Activated T-helper 1 cell treated with anti-CD3 and anti-CD28 coated beads, Interleukin-12 subunit alpha, Interleukin-12 subunit beta, Interleukin-2, Interleukin-4 antibody, amounts not matched to agents 30 ng/mL and 10 ng/mL and 1 ng/mL, durations not matched to agents 14 hours and 24 hours and 36 hours (primary cell): Measurements from ENCODE around the gene RPL23. TPM values are rescaled to one million over a fixed set of nuclear protein-coding genes. Genes with fewer than 3 reads are reported as not detected.

ENCODE experiments used
- DNase-seq: peaks from one replicate; pipeline ENCODE4 v3.0.0; 2021; ENCODE audit warnings: low spot score
- H3K27ac Mint-ChIP-seq: one replicate; pipeline ENCODE4 v1.8.0; 2021; ENCODE audit warnings: mild to moderate bottlenecking, mixed read lengths
- H3K27me3 Mint-ChIP-seq: one replicate; pipeline ENCODE4 v1.8.0; 2022; ENCODE audit warnings: mild to moderate bottlenecking, moderate library complexity, mixed read lengths; ENCODE audit not compliant: insufficient read depth
- H3K36me3 Mint-ChIP-seq: one replicate; pipeline ENCODE4 v1.8.0; 2021; ENCODE audit warnings: low read depth, mixed read lengths
- H3K4me1 Mint-ChIP-seq: one replicate; pipeline ENCODE4 v1.8.0; 2021; ENCODE audit warnings: low read depth, mixed read lengths
- H3K4me3 Mint-ChIP-seq: one replicate; pipeline ENCODE4 v1.8.0; 2021; ENCODE audit warnings: mild to moderate bottlenecking, moderate library complexity, mixed read lengths
- H3K9me3 Mint-ChIP-seq: one replicate; pipeline ENCODE4 v1.8.0; 2021; ENCODE audit warnings: mixed read lengths
- intact Hi-C: fragments of 100-400 bp; cut with micrococcal nuclease; formaldehyde crosslinking; loops from one replicate; pipeline ENCODE4 v1.15.1; 2024
- total RNA-seq: library from RNA; stranded (reverse); gene quantifications from 2 replicates; pipeline ENCODE4 v1.2.3, GENCODE V29; 2022

Gene RPL23
- total RNA-seq, 1 donor from 2014 or later: 1,871 TPM

DNA sequence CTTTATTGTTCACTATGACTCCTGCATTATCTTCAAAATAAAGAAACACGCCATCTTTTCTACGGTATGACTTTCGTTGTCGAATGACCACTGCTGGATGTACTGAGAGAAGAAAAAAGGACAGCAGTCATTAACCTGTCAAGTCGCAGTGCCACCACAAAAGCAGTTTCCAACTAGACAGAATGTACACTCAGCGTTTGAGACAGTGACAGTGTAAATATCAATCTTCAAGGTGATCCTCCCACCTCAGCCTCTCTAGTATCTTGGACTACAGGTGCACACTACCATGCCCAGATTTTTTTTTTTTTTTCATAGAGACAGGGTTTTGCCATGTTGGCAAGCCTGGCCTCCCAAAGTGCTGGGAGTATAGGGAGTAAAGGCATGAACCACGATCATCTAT is 3.1 kb downstream of the RPL23 start:
- H3K4me3 Mint-ChIP-seq: peak overlapping the region; percentile 99
- H3K9me3 Mint-ChIP-seq: no peaks in the 10 kb centered on the region
- H3K4me1 Mint-ChIP-seq: peaks cover 44% of the 10 kb centered on the region
- H3K27ac Mint-ChIP-seq: peak overlapping the region; percentile 52
- peaks cover 65% of the 10 kb centered on the region for H3K36me3 Mint-ChIP-seq
- intact Hi-C loops: loop anchor here (5.0 kb wide), 3 partner anchors 117 to 347 kb away; partner anchors contain the start of genes CACNB1 and FBXO47
- H3K27me3 Mint-ChIP-seq: no peaks in the 10 kb centered on the region
- no peak for DNase-seq

- Mint-ChIP-seq H3K36me3 (peaks cover 65% of the 10 kb centered on the region), H3K4me3 (peak overlapping the region; percentile 51), H3K27ac (peak overlapping the region; percentile 40), H3K27me3 (no peaks in the 10 kb centered on the region), H3K9me3 (no peaks in the 10 kb centered on the region), H3K4me1 (peaks cover 38% of the 10 kb centered on the region)
- intact Hi-C loops: no loop called here
- no peak for DNase-seq
Observed at GRCh38 chr17:38848939-38849605, 4.4 kb downstream of the RPL23 start.

- no peak for DNase-seq
- intact Hi-C loops: no loop called here
- Mint-ChIP-seq H3K4me3 (no peak overlapping the region), H3K4me1 (peaks cover 33% of the 10 kb centered on the region), H3K27me3 (no peaks in the 10 kb centered on the region), H3K36me3 (peaks cover 61% of the 10 kb centered on the region), H3K27ac (peak overlapping the region; percentile 29), H3K9me3 (no peaks in the 10 kb centered on the region)
Observed at GRCh38 chr17:38848557-38848891, 5.0 kb downstream of the RPL23 start.

DNA sequence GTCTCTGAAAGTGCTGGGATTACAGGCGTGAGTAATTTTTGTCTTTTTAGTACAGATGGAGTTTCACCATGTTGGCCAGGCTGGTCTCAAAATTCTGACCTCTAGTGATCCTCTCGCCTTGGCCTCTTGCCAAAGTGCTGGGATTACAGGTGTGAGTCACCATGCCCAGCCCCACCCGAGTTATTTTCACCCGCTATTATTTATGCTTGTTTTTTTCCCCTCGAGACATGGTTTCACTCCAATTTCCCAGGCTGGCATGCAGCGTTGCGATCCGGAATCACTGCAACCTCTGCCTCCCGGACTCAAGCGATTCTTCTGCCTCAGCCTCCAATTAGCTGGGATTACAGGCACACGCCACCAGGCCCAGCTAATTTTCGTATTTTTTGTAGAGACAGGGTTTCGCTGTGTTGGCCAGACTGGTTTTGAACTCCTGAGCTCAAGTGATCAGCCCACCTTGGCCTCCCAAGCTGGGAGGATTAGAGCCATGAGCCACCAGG is 9.2 kb downstream of the RPL23 start:
- H3K36me3 Mint-ChIP-seq: peaks cover 21% of the 10 kb centered on the region
- no peaks in the 10 kb centered on the region for H3K9me3 Mint-ChIP-seq
- no peak overlapping the region for H3K27ac Mint-ChIP-seq
- intact Hi-C loops: no loop called here
- H3K4me3 Mint-ChIP-seq: no peak overlapping the region
- peaks cover 6% of the 10 kb centered on the region for H3K4me1 Mint-ChIP-seq
- H3K27me3 Mint-ChIP-seq: no peaks in the 10 kb centered on the region
- DNase-seq: no peak

- DNase-seq: no peak
- peak overlapping the region; percentile 99 for H3K4me3 Mint-ChIP-seq
- H3K27me3 Mint-ChIP-seq: peaks cover 2% of the 10 kb centered on the region
- H3K9me3 Mint-ChIP-seq: no peaks in the 10 kb centered on the region
- peaks cover 33% of the 10 kb centered on the region for H3K4me1 Mint-ChIP-seq
- H3K36me3 Mint-ChIP-seq: peaks cover 8% of the 10 kb centered on the region
- peak overlapping the region; percentile 99 for H3K27ac Mint-ChIP-seq
- intact Hi-C loops: no loop called here
Observed at GRCh38 chr17:38825762-38826247, 27.7 kb downstream of the RPL23 start.

DNA sequence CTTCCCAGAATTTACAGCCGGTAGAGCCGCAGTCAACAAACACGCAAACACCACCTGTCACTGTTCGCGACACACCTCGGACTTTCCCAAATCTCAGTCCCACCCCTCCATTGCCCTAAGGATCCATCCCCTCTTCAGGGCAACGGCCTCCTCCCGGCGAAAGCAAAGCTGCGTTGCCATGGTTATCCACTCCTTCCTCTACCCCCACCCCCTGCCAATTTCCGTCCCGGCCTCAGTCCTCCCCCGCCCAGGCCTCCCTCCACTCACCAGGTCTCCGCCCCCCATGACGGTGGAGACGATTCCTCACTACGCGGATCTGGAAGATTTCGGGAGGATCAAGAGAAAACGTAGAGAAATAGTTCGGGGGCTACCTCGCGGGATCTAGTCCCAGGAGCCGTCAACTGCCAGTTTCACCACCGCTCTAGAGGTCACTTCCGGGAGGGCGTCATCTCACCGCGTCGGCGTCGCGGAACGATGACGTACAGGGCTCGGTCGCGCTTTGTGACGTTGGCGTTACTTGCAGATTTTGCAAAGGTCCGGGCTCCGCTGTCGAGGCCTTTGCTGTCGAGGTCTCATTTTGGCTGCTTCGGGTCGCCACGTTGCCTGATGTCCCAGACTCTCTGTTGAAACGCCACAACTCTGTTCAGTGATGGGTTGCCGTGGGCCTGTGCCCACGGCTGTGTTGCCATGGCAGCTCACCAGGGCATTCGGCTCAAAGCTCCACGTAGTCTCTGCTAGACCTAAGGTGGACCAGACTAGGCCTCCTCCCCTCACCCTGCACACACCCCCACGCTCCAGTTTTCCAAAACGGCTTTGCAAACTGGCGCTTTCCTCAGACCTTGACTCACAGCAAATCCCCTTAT is 28.4 kb downstream of the RPL23 start, which contains the start of gene CWC25:
TSS of gene CWC25 (minus strand) at position 423 of the 863 bp plus-strand sequence. CDS start at position 285, 138 bp downstream.
- intact Hi-C loops: loop anchor here (1.0 kb wide), 2 partner anchors 25 to 28 kb away; partner anchors contain the start of gene RPL23
- H3K27ac Mint-ChIP-seq: peak within 1 kb of the TSS; percentile 99
- peaks cover 33% of the 10 kb centered on the region for H3K4me1 Mint-ChIP-seq
- no peaks in the 10 kb centered on the region for H3K9me3 Mint-ChIP-seq
- DNase-seq: peak; percentile 97
- H3K4me3 Mint-ChIP-seq: peak within 1 kb of the TSS; percentile 99
- H3K36me3 Mint-ChIP-seq: peaks cover 15% of the 10 kb centered on the region
- H3K27me3 Mint-ChIP-seq: peaks cover 2% of the 10 kb centered on the region

DNA sequence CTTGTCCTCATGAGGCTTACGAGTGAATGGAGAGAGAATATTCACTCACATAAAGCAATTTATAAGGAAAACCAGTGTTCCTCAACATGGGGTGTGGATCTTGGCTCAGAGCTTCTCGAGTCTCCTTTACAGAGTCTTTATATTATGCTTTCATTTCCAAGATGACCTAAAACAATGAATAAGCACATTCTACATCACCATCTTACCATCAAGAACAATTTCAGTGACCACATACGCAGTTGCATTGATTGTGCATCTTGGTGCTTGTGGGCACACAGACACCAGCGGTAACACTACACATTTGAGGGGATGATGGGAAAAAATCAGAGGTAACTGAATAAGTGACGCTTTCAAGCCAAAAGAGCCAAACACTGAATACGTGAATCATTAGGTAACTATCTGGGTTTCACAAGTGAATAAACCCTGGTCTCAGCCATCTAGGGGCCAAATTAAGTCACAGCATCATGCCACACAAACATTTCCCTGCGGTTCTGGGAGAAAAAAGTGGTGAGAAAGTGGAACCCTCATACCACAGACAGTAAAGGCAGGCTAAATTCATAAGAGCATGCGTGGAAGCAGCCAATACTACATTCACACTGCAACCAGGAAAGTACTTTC is 37.8 kb downstream of the RPL23 start:
- H3K36me3 Mint-ChIP-seq: peaks cover 29% of the 10 kb centered on the region
- H3K27me3 Mint-ChIP-seq: no peaks in the 10 kb centered on the region
- intact Hi-C loops: no loop called here
- H3K27ac Mint-ChIP-seq: no peak overlapping the region
- H3K4me3 Mint-ChIP-seq: no peak overlapping the region
- H3K4me1 Mint-ChIP-seq: peaks cover 6% of the 10 kb centered on the region
- no peak for DNase-seq
- H3K9me3 Mint-ChIP-seq: no peaks in the 10 kb centered on the region

GRCh38 chr17:38809828-38810227 is 43.7 kb downstream of the RPL23 start:
- H3K36me3 Mint-ChIP-seq: peaks cover 37% of the 10 kb centered on the region
- intact Hi-C loops: no loop called here
- H3K4me3 Mint-ChIP-seq: no peak overlapping the region
- no peaks in the 10 kb centered on the region for H3K27me3 Mint-ChIP-seq
- H3K27ac Mint-ChIP-seq: no peak overlapping the region
- H3K4me1 Mint-ChIP-seq: no peaks in the 10 kb centered on the region
- no peaks in the 10 kb centered on the region for H3K9me3 Mint-ChIP-seq
- no peak for DNase-seq

DNA sequence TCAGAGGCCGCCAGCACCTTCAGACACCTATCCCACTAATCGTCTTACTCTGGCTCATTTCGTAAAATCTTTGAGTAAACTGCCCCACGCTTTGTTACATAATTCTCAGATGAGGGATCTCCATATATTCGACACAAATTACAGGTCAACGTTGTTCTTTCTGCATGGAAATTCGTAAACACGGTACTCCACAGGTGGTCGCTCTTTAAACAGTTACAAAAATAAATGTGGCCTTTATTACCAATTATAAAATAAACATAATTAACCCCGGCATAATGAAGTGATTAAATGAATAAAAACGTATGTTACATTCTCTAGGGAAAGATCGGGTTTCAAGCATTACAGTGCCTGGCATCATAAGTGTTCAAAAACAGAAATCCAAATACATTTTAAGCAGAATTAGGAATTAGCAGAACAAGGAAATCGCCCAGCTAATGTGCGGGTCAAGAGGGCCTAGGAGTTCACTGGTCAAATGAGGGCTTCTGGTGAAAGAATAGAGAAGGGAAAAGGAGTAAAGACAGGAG is 53.2 kb downstream of the RPL23 start:
- H3K4me3 Mint-ChIP-seq: peak overlapping the region; percentile 79
- H3K36me3 Mint-ChIP-seq: peaks cover 38% of the 10 kb centered on the region
- H3K9me3 Mint-ChIP-seq: no peaks in the 10 kb centered on the region
- peak overlapping the region; percentile 65 for H3K27ac Mint-ChIP-seq
- no peaks in the 10 kb centered on the region for H3K27me3 Mint-ChIP-seq
- peaks cover 33% of the 10 kb centered on the region for H3K4me1 Mint-ChIP-seq
- DNase-seq: no peak
- intact Hi-C loops: loop anchor here (1.0 kb wide), 3 partner anchors 24 to 53 kb away; partner anchors contain the start of genes PSMB3 and RPL23

DNA sequence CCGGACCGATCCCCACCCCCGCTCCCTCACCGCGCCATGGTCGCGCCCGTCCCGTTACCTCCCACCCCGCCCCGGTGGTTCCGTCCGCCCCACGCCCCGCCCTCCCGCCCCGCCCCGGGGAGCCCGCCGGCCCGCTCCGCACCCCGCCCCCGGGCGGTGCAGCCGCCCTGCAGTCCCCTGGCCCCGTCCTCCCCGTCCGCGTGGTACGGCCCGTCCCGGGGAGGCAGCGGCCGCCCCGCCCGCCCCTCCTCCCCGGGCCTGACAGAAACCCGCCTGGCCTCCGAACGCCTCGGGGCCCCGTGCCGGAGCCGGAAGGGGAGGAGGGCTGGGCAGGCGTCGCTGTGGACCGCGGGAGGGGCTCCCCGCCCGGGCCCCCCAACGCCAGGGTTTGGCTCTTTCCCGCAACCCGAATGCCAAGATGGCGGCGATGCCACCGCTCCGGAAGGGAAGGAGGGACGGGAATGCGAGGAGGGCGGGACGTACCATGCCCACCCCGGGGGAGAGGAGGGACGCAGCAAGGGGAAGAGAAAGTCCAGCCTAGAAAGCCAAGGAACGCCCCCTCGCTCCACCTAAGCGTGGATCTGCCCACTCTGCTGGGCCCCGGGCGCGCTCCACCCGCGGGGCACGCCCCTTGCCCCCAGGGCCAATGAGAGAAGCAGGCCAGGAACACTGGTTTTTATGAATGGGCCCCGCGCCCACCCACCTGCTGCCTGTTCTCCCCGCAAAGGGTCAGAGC is 53.9 kb downstream of the RPL23 start, which contains the start of gene PIP4K2B:
TSS of gene PIP4K2B (minus strand) at position 56 of the 736 bp plus-strand sequence. CDS start 132 bp downstream, outside the sequence.
- DNase-seq: peak; percentile 85
- no peaks in the 10 kb centered on the region for H3K27me3 Mint-ChIP-seq
- H3K4me3 Mint-ChIP-seq: peak within 1 kb of the TSS; percentile 93
- peaks cover 38% of the 10 kb centered on the region for H3K36me3 Mint-ChIP-seq
- intact Hi-C loops: loop anchor here (1.0 to 5.0 kb wide), 7 partner anchors 25 to 401 kb away; partner anchors contain the start of genes LASP1NB, PSMB3, RPL19 and RPL23
- H3K4me1 Mint-ChIP-seq: peaks cover 33% of the 10 kb centered on the region
- H3K27ac Mint-ChIP-seq: peak within 1 kb of the TSS; percentile 93
- H3K9me3 Mint-ChIP-seq: no peaks in the 10 kb centered on the region

- intact Hi-C loops: loop anchor here (1.0 to 5.0 kb wide), 4 partner anchors 68 to 401 kb away; partner anchors contain the start of genes LASP1NB and RPL19
- Mint-ChIP-seq H3K9me3 (no peaks in the 10 kb centered on the region), H3K36me3 (peaks cover 36% of the 10 kb centered on the region), H3K27me3 (no peaks in the 10 kb centered on the region), H3K4me3 (peak overlapping the region; percentile 93), H3K4me1 (peaks cover 41% of the 10 kb centered on the region), H3K27ac (peak overlapping the region; percentile 93)
- peak; percentile 59 for DNase-seq
Observed at GRCh38 chr17:38798614-38799500, 54.7 kb downstream of the RPL23 start.
